HepG2 (cell line): ENCODE measurements around the gene FKBP1B. TPM values are rescaled to one million over a fixed set of nuclear protein-coding genes. Genes with fewer than 3 reads are reported as not detected.

Source experiments
- CC2D1A ChIP-seq: sonication (generic); formaldehyde crosslinking; IDR thresholded peaks from 2 replicates; pipeline ENCODE4 v1.8.1; 2023; ENCODE audit warnings: mild to moderate bottlenecking, missing genetic modification reagents
- CHD4 ChIP-seq: fragments of 200-600 bp; sonication (generic); IDR thresholded peaks from 2 replicates; pipeline ENCODE4 v1.7.0; 2017; ENCODE audit warnings: mild to moderate bottlenecking, low read length, borderline replicate concordance
- DNMT1 ChIP-seq: sonication (generic); formaldehyde crosslinking; IDR thresholded peaks from 2 replicates; pipeline ENCODE4 v1.5.1; 2020; ENCODE audit warnings: mild to moderate bottlenecking, missing genetic modification reagents
- FOXK1 ChIP-seq: sonication (generic); formaldehyde crosslinking; IDR thresholded peaks from 2 replicates; pipeline ENCODE4 v1.4.0; 2020; ENCODE audit warnings: low read depth, missing genetic modification reagents, borderline replicate concordance
- ISX ChIP-seq: sonication (generic); formaldehyde crosslinking; conservative IDR thresholded peaks from 2 replicates; pipeline ENCODE4 v1.5.0; 2020; ENCODE audit warnings: missing genetic modification reagents
- NFRKB ChIP-seq: fragments of 450-650 bp; IDR thresholded peaks from 2 replicates; pipeline ENCODE4 v1.6.1; 2017
- NPAS2 ChIP-seq: sonication (generic); formaldehyde crosslinking; IDR thresholded peaks from 2 replicates; pipeline ENCODE4 v1.8.0; 2022; ENCODE audit warnings: mild to moderate bottlenecking, missing genetic modification reagents, borderline replicate concordance
- NR1H2 ChIP-seq: sonication (generic); formaldehyde crosslinking; IDR thresholded peaks from 2 replicates; pipeline ENCODE4 v1.8.1; 2022; ENCODE audit warnings: low read depth, missing genetic modification reagents, borderline replicate concordance
- RAD21 ChIP-seq: fragments of 450-650 bp; formaldehyde crosslinking; IDR thresholded peaks from 2 replicates; pipeline ENCODE4 v1.5.0; 2020; ENCODE audit warnings: mild to moderate bottlenecking
- RFXAP ChIP-seq: sonication (generic); formaldehyde crosslinking; IDR thresholded peaks from 2 replicates; pipeline ENCODE4 v1.4.0; 2020; ENCODE audit warnings: missing genetic modification reagents, borderline replicate concordance
- SAP130 ChIP-seq: IDR thresholded peaks from 2 replicates; pipeline ENCODE4 v1.6.1; 2016; ENCODE audit warnings: low read depth
- SOX13 ChIP-seq, 3 experiments: fragments of 450-650 bp in 1 of 3; sonication (generic) in 1 of 3; formaldehyde crosslinking in 1 of 3; IDR thresholded peaks in 2 of 3; conservative IDR thresholded peaks in 1 of 3; 2 replicates each; pipeline versions ENCODE4 v1.5.0 to v1.6.1; 2016 to 2020; ENCODE audit warnings: antibody characterized with exemption in 1 of 3, mild to moderate bottlenecking in 1 of 3, missing compliant biosample characterization in 1 of 3, missing genetic modification reagents in 1 of 3, moderate library complexity in 1 of 3
- ZKSCAN1 ChIP-seq: fragments of 150-350 bp; IDR thresholded peaks from 2 replicates; pipeline ENCODE4 v1.6.1; 2014; ENCODE audit warnings: low read length
- ZMYM4 ChIP-seq: sonication (generic); formaldehyde crosslinking; IDR thresholded peaks from 2 replicates; pipeline ENCODE4 v1.8.1; 2023; ENCODE audit warnings: mild to moderate bottlenecking, missing genetic modification reagents
- ZNF569 ChIP-seq: sonication (generic); formaldehyde crosslinking; IDR thresholded peaks from 2 replicates; pipeline ENCODE4 v1.5.0; 2020; ENCODE audit warnings: mild to moderate bottlenecking, missing genetic modification reagents, moderate library complexity, borderline replicate concordance
- polyA plus RNA-seq, 8 experiments: library from polyadenylated mRNA; depleted of rRNA in 3 of 8; stranded (reverse) in 7 of 8; unstranded in 1 of 8; fragments of >200 nt; fragmentation: Illumina TruSeq in 4 of 8; extraction: Trizol in 4 of 8; gene quantifications; 2 replicates each; pipeline versions ENCODE4 v1.2.1 to v1.2.3, GENCODE V29; 2011 to 2016; ENCODE audit warnings: low read depth in 4 of 8, missing spikeins in 1 of 8, mixed read lengths in 1 of 8; ENCODE audit not compliant: insufficient read depth in 1 of 8
- total RNA-seq, 5 experiments: library from RNA; depleted of rRNA; stranded (reverse); fragments of >200 nt; fragmentation: Illumina TruSeq; extraction: Trizol; gene quantifications; 2 replicates each; pipeline ENCODE4 v1.2.3, GENCODE V29; 2016; ENCODE audit warnings: low read depth in 1 of 5
- TF ChIP-seq, protein P1 (sequence below): IDR thresholded peaks from 2 replicates; pipeline ENCODE4 v1.6.1; 2016; ENCODE audit warnings: missing compliant biosample characterization, missing genetic modification reagents, borderline replicate concordance
- TF ChIP-seq, protein P2 (sequence below): sonication (generic); formaldehyde crosslinking; IDR thresholded peaks from 2 replicates; pipeline ENCODE4 v1.5.0; 2020; ENCODE audit warnings: missing genetic modification reagents, mild to moderate bottlenecking, borderline replicate concordance
- TF ChIP-seq, protein P3 (sequence below): IDR thresholded peaks from 2 replicates; pipeline ENCODE4 v1.6.1; 2016
- TF ChIP-seq, protein P4 (sequence below): sonication (generic); formaldehyde crosslinking; IDR thresholded peaks from 2 replicates; pipeline ENCODE4 v1.5.0; 2020; ENCODE audit warnings: missing genetic modification reagents

FKBP1B gene
- total and polyA plus RNA-seq, 2 of the 13 experiments (the other 11 are each of a cell fraction or from before 2014, with no cell fraction given): 35.2 to 96.3 TPM

DNA sequence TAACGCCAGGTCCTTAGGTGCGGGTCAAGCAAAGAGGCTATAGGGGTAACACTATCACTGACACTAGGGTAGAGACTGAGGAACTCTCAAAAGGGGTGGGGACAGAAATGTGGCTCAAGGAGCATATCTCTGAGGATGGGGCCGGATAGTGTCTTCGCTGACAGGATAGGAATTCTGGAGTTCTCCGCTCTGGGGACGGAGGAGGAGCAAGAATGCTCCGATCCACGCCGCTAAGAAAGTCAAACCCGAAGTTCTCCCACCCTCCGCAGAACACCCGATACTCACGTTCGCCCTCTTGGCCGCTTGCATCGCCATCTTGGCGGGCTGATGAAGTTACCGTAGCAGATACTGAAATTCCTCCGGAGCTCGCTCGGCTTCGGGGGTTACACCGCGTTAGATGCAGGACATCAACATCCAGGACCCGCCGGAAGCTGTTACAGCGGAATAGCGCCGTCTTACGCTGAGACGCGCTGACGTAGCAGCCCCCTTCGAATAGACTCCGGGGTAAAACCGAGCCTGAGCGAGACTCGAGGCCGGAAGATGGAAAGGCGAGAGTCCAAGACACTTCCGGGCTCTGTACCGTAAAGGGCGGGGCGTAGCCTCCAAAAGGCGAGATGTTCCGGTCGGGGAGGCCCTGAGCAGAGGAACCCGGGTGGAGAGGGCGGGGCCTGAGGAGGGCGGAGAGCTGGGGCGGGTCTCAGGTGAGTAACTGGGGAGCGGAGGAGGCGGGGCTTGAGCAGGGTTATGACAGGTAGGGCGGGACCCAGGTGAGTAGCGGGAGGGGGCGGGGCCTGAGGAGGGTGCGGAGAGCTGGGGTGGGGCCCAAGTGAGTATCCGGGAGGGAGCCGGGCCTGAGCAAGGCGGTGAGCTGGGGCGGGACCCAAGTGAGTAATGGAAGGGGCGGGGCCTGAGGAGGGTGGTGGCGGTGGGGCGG lies 26.6 kb downstream of the FKBP1B start, which contains the start of gene SF3B6 (continued):
- TF ChIP-seq SOX13 (IDR thresholded peaks at IDR 0.05): 0 out of 2 replicates have a peak, but pooled peaks have one; percentile 9
- peak in 1 of 2 experiments; percentile 83; a peak in 2 of 4 replicates for TF ChIP-seq SOX13 (CRISPR knock-in tag; conservative IDR thresholded peaks at IDR 0.05 in 1 of 2, IDR thresholded peaks at IDR 0.05 in 1 of 2)
- TF ChIP-seq, protein P1, sequence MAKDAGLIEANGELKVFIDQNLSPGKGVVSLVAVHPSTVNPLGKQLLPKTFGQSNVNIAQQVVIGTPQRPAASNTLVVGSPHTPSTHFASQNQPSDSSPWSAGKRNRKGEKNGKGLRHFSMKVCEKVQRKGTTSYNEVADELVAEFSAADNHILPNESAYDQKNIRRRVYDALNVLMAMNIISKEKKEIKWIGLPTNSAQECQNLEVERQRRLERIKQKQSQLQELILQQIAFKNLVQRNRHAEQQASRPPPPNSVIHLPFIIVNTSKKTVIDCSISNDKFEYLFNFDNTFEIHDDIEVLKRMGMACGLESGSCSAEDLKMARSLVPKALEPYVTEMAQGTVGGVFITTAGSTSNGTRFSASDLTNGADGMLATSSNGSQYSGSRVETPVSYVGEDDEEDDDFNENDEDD (CRISPR knock-in tag): no peak
- TF ChIP-seq ZNF569: peak; percentile 65; the same call in 1 of the 2 replicates
- no peak for TF ChIP-seq NR1H2 (CRISPR knock-in tag)
- no peak for TF ChIP-seq ISX (CRISPR knock-in tag)
- TF ChIP-seq NPAS2 (CRISPR knock-in tag): no peak
- TF ChIP-seq, protein P2, sequence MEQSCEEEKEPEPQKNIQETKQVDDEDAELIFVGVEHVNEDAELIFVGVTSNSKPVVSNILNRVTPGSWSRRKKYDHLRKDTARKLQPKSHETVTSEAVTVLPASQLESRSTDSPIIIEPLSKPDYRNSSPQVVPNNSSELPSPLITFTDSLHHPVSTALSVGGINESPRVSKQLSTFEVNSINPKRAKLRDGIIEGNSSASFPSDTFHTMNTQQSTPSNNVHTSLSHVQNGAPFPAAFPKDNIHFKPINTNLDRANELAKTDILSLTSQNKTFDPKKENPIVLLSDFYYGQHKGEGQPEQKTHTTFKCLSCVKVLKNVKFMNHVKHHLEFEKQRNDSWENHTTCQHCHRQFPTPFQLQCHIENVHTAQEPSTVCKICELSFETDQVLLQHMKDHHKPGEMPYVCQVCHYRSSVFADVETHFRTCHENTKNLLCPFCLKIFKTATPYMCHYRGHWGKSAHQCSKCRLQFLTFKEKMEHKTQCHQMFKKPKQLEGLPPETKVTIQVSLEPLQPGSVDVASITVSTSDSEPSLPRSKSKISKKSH (CRISPR knock-in tag): peak; percentile 97
- TF ChIP-seq NFRKB: no peak
- TF ChIP-seq, protein P3, sequence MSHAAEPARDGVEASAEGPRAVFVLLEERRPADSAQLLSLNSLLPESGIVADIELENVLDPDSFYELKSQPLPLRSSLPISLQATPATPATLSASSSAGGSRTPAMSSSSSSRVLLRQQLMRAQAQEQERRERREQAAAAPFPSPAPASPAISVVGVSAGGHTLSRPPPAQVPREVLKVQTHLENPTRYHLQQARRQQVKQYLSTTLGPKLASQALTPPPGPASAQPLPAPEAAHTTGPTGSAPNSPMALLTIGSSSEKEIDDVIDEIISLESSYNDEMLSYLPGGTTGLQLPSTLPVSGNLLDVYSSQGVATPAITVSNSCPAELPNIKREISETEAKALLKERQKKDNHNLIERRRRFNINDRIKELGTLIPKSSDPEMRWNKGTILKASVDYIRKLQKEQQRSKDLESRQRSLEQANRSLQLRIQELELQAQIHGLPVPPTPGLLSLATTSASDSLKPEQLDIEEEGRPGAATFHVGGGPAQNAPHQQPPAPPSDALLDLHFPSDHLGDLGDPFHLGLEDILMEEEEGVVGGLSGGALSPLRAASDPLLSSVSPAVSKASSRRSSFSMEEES (CRISPR knock-in tag): peak; percentile 86
- peak; percentile 78 for TF ChIP-seq ZKSCAN1
- peak; percentile 98 for TF ChIP-seq ZMYM4 (CRISPR knock-in tag)
- TF ChIP-seq RAD21 (CRISPR knock-in tag): peak; percentile 55
- TF ChIP-seq, protein P4, sequence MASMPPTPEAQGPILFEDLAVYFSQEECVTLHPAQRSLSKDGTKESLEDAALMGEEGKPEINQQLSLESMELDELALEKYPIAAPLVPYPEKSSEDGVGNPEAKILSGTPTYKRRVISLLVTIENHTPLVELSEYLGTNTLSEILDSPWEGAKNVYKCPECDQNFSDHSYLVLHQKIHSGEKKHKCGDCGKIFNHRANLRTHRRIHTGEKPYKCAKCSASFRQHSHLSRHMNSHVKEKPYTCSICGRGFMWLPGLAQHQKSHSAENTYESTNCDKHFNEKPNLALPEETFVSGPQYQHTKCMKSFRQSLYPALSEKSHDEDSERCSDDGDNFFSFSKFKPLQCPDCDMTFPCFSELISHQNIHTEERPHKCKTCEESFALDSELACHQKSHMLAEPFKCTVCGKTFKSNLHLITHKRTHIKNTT: no peak
- peak; percentile 100 for TF ChIP-seq FOXK1 (CRISPR knock-in tag)
- peak; percentile 17; the same call in 1 of the 2 replicates for TF ChIP-seq DNMT1
- peak; percentile 68; the same call in 1 of the 2 replicates for TF ChIP-seq CC2D1A
- TF ChIP-seq SAP130 (CRISPR knock-in tag): peak; percentile 99
- TF ChIP-seq RFXAP (CRISPR knock-in tag): peak; percentile 97
- TF ChIP-seq CHD4: no peak
